HCT116 (cell line): Measurements from ENCODE around the gene TMCO1. TPM values are rescaled to one million over a fixed set of nuclear protein-coding genes. Genes with fewer than 3 reads are reported as not detected.

Experiments used
- ATAC-seq: fragments of 200-7000 bp; cut with Tn5 transposase; 2 replicates; pipeline ENCODE4 v1.9.1; 2020; ENCODE audit warnings: mild to moderate bottlenecking, moderate library complexity
- BruUV-seq: library from RNA; stranded (reverse); fragments of 400-500 nt; replicated peaks from 2 replicates; lab custom pipeline; 2021; lab: Mats Ljungman, UMichigan
- CTCF ChIA-PET: fragments of 300-600 bp; sonication (Branson Sonifier 250); formaldehyde crosslinking; loops from one replicate; lab custom pipeline; 2021; ENCODE audit warnings: antibody characterized with exemption; lab: Charles Lee
- POLR2A ChIA-PET: fragments of 300-600, 350-600 bp; sonication (Branson Sonifier 250); formaldehyde crosslinking; loops from one replicate; lab custom pipeline; 2021; ENCODE audit warnings: antibody characterized with exemption; lab: Charles Lee
- RAD21 ChIA-PET, 2 experiments: fragments of 300-600 bp; sonication (Branson Sonifier 250); formaldehyde crosslinking; loops; one replicate each; lab custom pipeline; 2023; ENCODE audit warnings: low total read pairs in 2 of 2; ENCODE audit not compliant: uncharacterized antibody in 2 of 2, unreplicated experiment in 2 of 2, low non-redundant PET in 1 of 2; lab: Charles Lee
- DNase-seq: peaks from one replicate; pipeline ENCODE4 v3.0.0-alpha.2; 2010; ENCODE audit warnings: low read depth, low spot score
- H2AFZ ChIP-seq: fragments of 200-600 bp; shearing (Covaris generic), sonication (generic); 2 replicates; pipeline ENCODE4 v1.6.1; 2017; ENCODE audit warnings: low read depth, mixed run types, mixed read lengths, antibody characterized with exemption, low read length; ENCODE audit not compliant: poor library complexity, severe bottlenecking
- H3K27ac ChIP-seq: 2 replicates; pipeline ENCODE4 v1.5.1; 2012; ENCODE audit warnings: low read depth, low read length
- H3K27me3 ChIP-seq: fragments of 200-600 bp; sonication (generic); 2 replicates; pipeline ENCODE4 v1.6.1; 2016; ENCODE audit warnings: mixed run types, low read length, mixed read lengths; ENCODE audit not compliant: insufficient read depth
- H3K36me3 ChIP-seq, 2 experiments: fragments of 200-500 bp in 1 of 2; fragments of 200-600 bp in 1 of 2; sonication (Bioruptor generic) in 1 of 2; sonication (generic) in 1 of 2; 2 replicates each; pipeline versions ENCODE4 v1.5.1 to v1.6.1; 2014 to 2016; ENCODE audit warnings: low read length in 2 of 2, inconsistent platforms in 1 of 2, mixed read lengths in 1 of 2, mixed run types in 1 of 2; ENCODE audit not compliant: insufficient read depth in 2 of 2, control insufficient read depth in 1 of 2
- H3K4me1 ChIP-seq, 2 experiments: fragments of 200-600 bp in 1 of 2; sonication (generic) in 1 of 2; 2 replicates each; pipeline versions ENCODE4 v1.5.1 to v1.6.1; 2012 to 2017; ENCODE audit warnings: low read length in 2 of 2, inconsistent platforms in 1 of 2, mild to moderate bottlenecking in 1 of 2, mixed read lengths in 1 of 2, mixed run types in 1 of 2, moderate library complexity in 1 of 2; ENCODE audit not compliant: insufficient read depth in 2 of 2, control insufficient read depth in 1 of 2
- H3K4me2 ChIP-seq: fragments of 200-600 bp; sonication (generic); 2 replicates; pipeline ENCODE4 v1.6.1; 2017; ENCODE audit warnings: mixed run types, low read length, mixed read lengths
- H3K4me3 ChIP-seq, 2 experiments: fragments of 200-600 bp in 1 of 2; sonication (generic) in 1 of 2; replicated peaks in 1 of 2; 2 replicates each; pipeline ENCODE4 v1.5.1; 2011 to 2016; ENCODE audit warnings: low read length in 2 of 2, control low read depth in 1 of 2, low read depth in 1 of 2, mild to moderate bottlenecking in 1 of 2, mixed read lengths in 1 of 2, mixed run types in 1 of 2
- H3K79me2 ChIP-seq: fragments of 200-600 bp; sonication (generic); 2 replicates; pipeline ENCODE4 v1.6.1; 2017; ENCODE audit warnings: mild to moderate bottlenecking, mixed run types, low read length, moderate library complexity, mixed read lengths; ENCODE audit not compliant: insufficient read depth
- H3K9ac ChIP-seq: fragments of 200-600 bp; sonication (generic); 2 replicates; pipeline ENCODE4 v1.6.1; 2016; ENCODE audit warnings: low read length, mixed read lengths
- H3K9me2 ChIP-seq: fragments of 200-600 bp; sonication (generic), shearing (Covaris generic); 2 replicates; pipeline ENCODE4 v1.6.1; 2017; ENCODE audit warnings: mixed run types, mild to moderate bottlenecking, moderate library complexity; ENCODE audit not compliant: insufficient read depth
- H3K9me3 ChIP-seq, 2 experiments: fragments of 200-500 bp in 1 of 2; fragments of 200-600 bp in 1 of 2; sonication (Bioruptor generic) in 1 of 2; sonication (generic) in 1 of 2; 2 replicates each; pipeline ENCODE4 v1.6.1; 2014 to 2017; ENCODE audit warnings: low read length in 2 of 2, mixed read lengths in 2 of 2, inconsistent platforms in 1 of 2, low read depth in 1 of 2, mild to moderate bottlenecking in 1 of 2, mixed run types in 1 of 2, moderate library complexity in 1 of 2; ENCODE audit not compliant: control insufficient read depth in 1 of 2, insufficient read depth in 1 of 2
- H4K20me1 ChIP-seq: fragments of 200-600 bp; sonication (generic), shearing (Covaris generic); 2 replicates; pipeline ENCODE4 v1.6.1; 2017; ENCODE audit warnings: mixed run types, mild to moderate bottlenecking, moderate library complexity; ENCODE audit not compliant: insufficient read depth
- CEBPB ChIP-seq: IDR thresholded peaks from 2 replicates; pipeline ENCODE4 v1.6.1; 2012; ENCODE audit warnings: low read depth
- CTCF ChIP-seq, 3 experiments: fragments of 200-600 bp in 1 of 3; sonication (generic) in 1 of 3; IDR thresholded peaks in 2 of 3; conservative IDR thresholded peaks in 1 of 3; 2 replicates each; pipeline ENCODE4 v1.5.1; 2012 to 2017; ENCODE audit warnings: low read depth in 2 of 3, low read length in 2 of 3, antibody characterized with exemption in 1 of 3, borderline replicate concordance in 1 of 3, control low read depth in 1 of 3, mild to moderate bottlenecking in 1 of 3, mixed read lengths in 1 of 3, mixed run types in 1 of 3, moderate library complexity in 1 of 3; ENCODE audit not compliant: insufficient read depth in 1 of 3
- EGR1 ChIP-seq: IDR thresholded peaks from 2 replicates; pipeline ENCODE4 v1.6.1; 2012; ENCODE audit warnings: low read depth
- ELF1 ChIP-seq: IDR thresholded peaks from 2 replicates; pipeline ENCODE4 v1.6.1; 2012; ENCODE audit warnings: low read depth, borderline replicate concordance
- EZH2phosphoT487 ChIP-seq: fragments of 200-600 bp; IDR thresholded peaks from 2 replicates; pipeline ENCODE4 v1.6.1; 2018; ENCODE audit warnings: antibody characterized with exemption, borderline replicate concordance
- JUND ChIP-seq: IDR thresholded peaks from 2 replicates; pipeline ENCODE4 v1.6.1; 2012
- MAX ChIP-seq: IDR thresholded peaks from 2 replicates; pipeline ENCODE4 v1.6.1; 2012
- POLR2A ChIP-seq: IDR thresholded peaks from 2 replicates; pipeline ENCODE4 v1.7.0; 2011; ENCODE audit warnings: borderline replicate concordance; ENCODE audit not compliant: insufficient read depth, insufficient read length; ENCODE audit errors: extremely low read depth
- POLR2AphosphoS5 ChIP-seq: IDR thresholded peaks from 2 replicates; pipeline ENCODE4 v1.6.1; 2011; ENCODE audit warnings: mild to moderate bottlenecking, low read depth, low read length, moderate library complexity
- RAD21 ChIP-seq: IDR thresholded peaks from 2 replicates; pipeline ENCODE4 v1.6.1; 2012; ENCODE audit warnings: low read depth, mild to moderate bottlenecking
- REST ChIP-seq: IDR thresholded peaks from 2 replicates; pipeline ENCODE4 v1.6.1; 2012; ENCODE audit warnings: low read depth
- SIN3A ChIP-seq: IDR thresholded peaks from 2 replicates; pipeline ENCODE4 v1.6.1; 2012; ENCODE audit warnings: low read depth
- SP1 ChIP-seq: IDR thresholded peaks from 2 replicates; pipeline ENCODE4 v1.6.1; 2012; ENCODE audit warnings: low read depth
- SRF ChIP-seq: IDR thresholded peaks from 2 replicates; pipeline ENCODE4 v1.6.1; 2012; ENCODE audit warnings: low read depth
- YY1 ChIP-seq: IDR thresholded peaks from 2 replicates; pipeline ENCODE4 v1.6.1; 2011; ENCODE audit warnings: low read length, low read depth, moderate library complexity, mild to moderate bottlenecking; ENCODE audit not compliant: insufficient replicate concordance; ENCODE audit errors: extremely low read depth
- ZBTB33 ChIP-seq: IDR thresholded peaks from 2 replicates; pipeline ENCODE4 v1.6.1; 2011; ENCODE audit warnings: mild to moderate bottlenecking, low read length, moderate library complexity; ENCODE audit not compliant: insufficient replicate concordance; ENCODE audit errors: extremely low read depth
- intact Hi-C: fragments of 100-400 bp; cut with micrococcal nuclease; formaldehyde crosslinking; loops from 2 replicates; pipeline ENCODE4 v1.10.0; 2022
- total RNA-seq: library from RNA; stranded (reverse); gene quantifications from one replicate; pipeline ENCODE4 v1.2.1, GENCODE V29; 2021; ENCODE audit not compliant: unreplicated experiment

The TMCO1 gene
- total RNA-seq, 1 experiment from 2014 or later, result 61.2 TPM

- BruUV-seq, result no TSS peak
- Histone ChIP-seq H4K20me1 (no peaks in the 10 kb centered on the region), H3K4me2 (no peak overlapping the region), H3K27me3 (no peaks in the 10 kb centered on the region), H3K79me2 (peaks cover 20% of the 10 kb centered on the region), H3K36me3 (peaks cover 11 to 19% of the 10 kb centered on the region in 2 experiments), H3K4me1 (peaks cover under 1 to 2% of the 10 kb centered on the region in 2 experiments; a peak in 1 of 4 replicates), H2AFZ (no peak overlapping the region), H3K4me3 (no peak overlapping the region), H3K9ac (no peak overlapping the region), H3K9me3 (no peaks in the 10 kb centered on the region), H3K27ac (no peak overlapping the region), H3K9me2 (no peaks in the 10 kb centered on the region)
- POLR2A ChIA-PET, result no interaction called here
- DNase-seq (no peak), ATAC-seq (no peak)
- TF ChIP-seq YY1 (no peak), EGR1 (no peak), POLR2AphosphoS5 (no peak), CTCF (IDR thresholded peaks at IDR 0.05 in 2 of 3, conservative IDR thresholded peaks at IDR 0.05 in 1 of 3; ENCODE audit: borderline replicate concordance in 1 of 3, insufficient read depth in 1 of 3, low read depth in 2 of 3, low read length in 2 of 3) (no peak), RAD21 (no peak), EZH2phosphoT487 (no peak), REST (no peak), JUND (no peak), CEBPB (no peak), SRF (no peak), MAX (no peak), ELF1 (no peak), ZBTB33 (no peak), SIN3A (no peak), SP1 (no peak), POLR2A (no peak)
- CTCF ChIA-PET, result no interaction called here
- intact Hi-C loops, result no loop called here
- RAD21 ChIA-PET, result no interaction called here
Measured at GRCh38 chr1:165762725-165763124, 5.9 kb downstream of the TMCO1 start.
